Vagina (tissue), 2 donors: ENCODE measurements around the gene UBR2.

ENCODE experiments used
- CTCF ChIP-seq, 3 experiments: fragments of 450-650 bp in 2 of 3; fragments of 200-600 bp in 1 of 3; sonication (generic) in 1 of 3; IDR thresholded peaks; one replicate each; pipeline ENCODE4 v1.5.1; 2017 to 2019; ENCODE audit warnings: antibody characterized with exemption in 3 of 3, mild to moderate bottlenecking in 2 of 3, moderate library complexity in 2 of 3
- POLR2A ChIP-seq, 2 donors: fragments of 450-650 bp; IDR thresholded peaks; one replicate each; pipeline ENCODE4 v1.6.1; 2017; ENCODE audit warnings: antibody characterized with exemption in 2 of 2, mild to moderate bottlenecking in 2 of 2, moderate library complexity in 2 of 2

GRCh38 chr6:42722497-42722896 is 158.7 kb downstream of the UBR2 start, which contains the start of gene PRPH2:
- TF ChIP-seq POLR2A (IDR thresholded peaks at IDR 0.05) (no peak), CTCF (IDR thresholded peaks at IDR 0.05) (no peak)
